Activated CD4-positive, alpha-beta T cell treated with anti-CD3 and anti-CD28 coated beads, Interleukin-2, Interleukin-4, amounts not matched to agents 100 ng/mL and 50 ng/mL, durations not matched to agents 16 hours and 8 hours (primary cell): Measurements from ENCODE around the gene SUSD6.
"Not testable (repeated sequence)": the region's sequence is repeated elsewhere in the genome, so short reads cannot be mapped to it uniquely, and the experiment has no call there.

Source experiments
- DNase-seq: peaks from one replicate; pipeline ENCODE4 v3.0.0-alpha.2; 2020; ENCODE audit warnings: low spot score

Gene SUSD6

GRCh38 chr14:69593018-69593677 lies 18.2 kb upstream of the SUSD6 start:
- DNase-seq: no peak

DNA sequence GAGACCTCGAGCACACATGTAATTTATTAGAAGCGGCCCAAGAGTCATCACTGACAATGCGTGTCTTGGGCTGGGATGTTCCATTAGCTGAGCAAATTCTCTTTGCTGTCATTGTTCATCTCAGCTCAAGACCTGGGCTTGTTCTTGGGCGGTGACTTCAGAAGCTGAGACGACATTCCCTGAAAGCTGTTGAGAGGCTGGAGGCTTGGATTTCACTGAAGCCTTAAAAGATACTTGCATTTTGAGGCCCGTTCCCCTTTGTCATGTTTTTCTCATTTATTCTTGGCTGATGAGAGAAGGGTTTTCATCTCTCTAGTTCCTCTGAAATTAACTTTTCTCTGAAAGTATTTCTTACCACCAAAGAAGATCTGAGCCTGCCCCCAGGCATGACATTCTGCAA lies 16.6 kb upstream of the SUSD6 start:
- no peak for DNase-seq

- DNase-seq: no peak
Observed at GRCh38 chr14:69595336-69595735, 16.1 kb upstream of the SUSD6 start.

DNA sequence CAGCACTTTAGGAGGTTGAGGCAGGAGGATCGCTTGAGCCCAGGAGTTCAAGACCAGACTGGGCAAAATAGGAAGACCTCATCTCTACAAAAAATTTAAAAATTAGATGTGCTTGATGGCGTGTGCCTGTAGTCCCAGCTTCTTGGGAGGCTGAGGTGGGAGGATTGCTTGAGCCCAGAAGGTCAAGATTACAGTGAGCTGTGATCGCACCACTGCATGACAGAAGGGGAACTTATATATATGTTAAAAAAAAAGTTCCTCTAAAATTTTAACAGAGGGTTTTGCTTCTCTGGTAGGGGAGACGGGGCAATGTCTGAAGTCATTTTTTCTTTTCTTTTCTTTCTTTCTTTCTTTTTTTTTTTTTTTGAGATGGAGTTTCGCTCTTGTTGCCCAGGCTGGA lies 12.0 kb upstream of the SUSD6 start:
- DNase-seq: not testable (repeated sequence)

GRCh38 chr14:69600304-69600891 lies 11.0 kb upstream of the SUSD6 start:
- no peak for DNase-seq

DNA sequence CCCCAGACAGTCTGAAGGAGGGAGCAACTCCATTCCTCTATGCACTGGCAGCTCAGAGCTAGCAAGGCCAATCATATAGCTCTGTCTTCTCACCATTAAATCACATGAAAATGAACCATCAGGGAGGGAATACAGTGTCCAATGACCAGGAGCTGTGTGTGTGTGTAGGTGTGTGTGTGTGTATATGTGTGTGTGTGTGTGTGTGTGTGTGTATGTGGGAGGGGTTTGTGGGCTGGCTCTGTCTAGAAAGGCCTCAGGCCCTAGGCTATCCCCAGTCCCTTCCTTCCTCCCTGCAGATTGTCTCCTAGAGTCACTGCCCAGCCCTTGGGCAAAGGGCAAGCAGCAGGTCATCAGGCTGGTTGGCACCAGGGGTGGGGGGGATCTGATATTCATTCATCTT lies 5.7 kb upstream of the SUSD6 start:
- no peak for DNase-seq

- no peak for DNase-seq
Observed at GRCh38 chr14:69606258-69607184, 4.9 kb upstream of the SUSD6 start.

GRCh38 chr14:69610020-69610873 lies 1.1 kb upstream of the SUSD6 start:
- no peak for DNase-seq

DNA sequence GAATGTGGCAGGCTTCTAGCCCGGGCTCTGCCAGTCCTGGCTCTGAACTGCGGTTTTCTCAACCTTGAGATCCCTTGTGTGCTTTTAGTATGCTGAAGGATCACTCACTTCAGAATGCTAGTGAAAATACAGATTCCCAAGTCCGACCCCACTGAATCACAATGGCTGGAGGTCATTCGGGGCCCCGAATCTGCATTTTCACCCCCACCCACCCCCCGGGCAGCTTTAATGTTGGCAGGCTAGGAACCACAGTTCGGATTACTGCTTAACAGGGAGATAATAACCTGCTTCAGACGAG lies 573 bp upstream of the SUSD6 start:
- DNase-seq: no peak

- DNase-seq: peak; percentile 37
Observed at GRCh38 chr14:69612014-69612782, 802 bp downstream of the SUSD6 start.

GRCh38 chr14:69612783-69613130 lies 1.4 kb downstream of the SUSD6 start:
- DNase-seq: no peak

GRCh38 chr14:69613312-69614073 lies 2.1 kb downstream of the SUSD6 start:
- DNase-seq: no peak

DNA sequence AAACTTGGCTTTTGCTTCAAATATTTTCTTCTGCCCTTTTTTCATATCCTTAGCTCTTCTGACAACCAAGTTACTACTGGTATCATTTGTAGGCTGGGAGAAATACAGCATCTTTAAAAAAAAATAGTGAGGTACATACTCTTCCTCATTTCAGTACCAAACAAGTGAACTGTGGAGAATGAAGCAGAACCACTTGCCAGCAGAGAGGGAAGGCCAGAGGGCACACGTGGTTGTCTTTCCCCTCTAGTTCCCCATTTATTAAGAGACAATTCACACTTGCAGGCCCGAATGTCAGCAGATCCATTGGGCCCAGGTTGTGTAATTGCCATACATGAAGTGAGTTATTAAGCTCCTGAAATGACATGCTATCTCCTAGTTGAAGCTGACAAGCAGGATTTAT lies 3.2 kb downstream of the SUSD6 start:
- DNase-seq: no peak

DNA sequence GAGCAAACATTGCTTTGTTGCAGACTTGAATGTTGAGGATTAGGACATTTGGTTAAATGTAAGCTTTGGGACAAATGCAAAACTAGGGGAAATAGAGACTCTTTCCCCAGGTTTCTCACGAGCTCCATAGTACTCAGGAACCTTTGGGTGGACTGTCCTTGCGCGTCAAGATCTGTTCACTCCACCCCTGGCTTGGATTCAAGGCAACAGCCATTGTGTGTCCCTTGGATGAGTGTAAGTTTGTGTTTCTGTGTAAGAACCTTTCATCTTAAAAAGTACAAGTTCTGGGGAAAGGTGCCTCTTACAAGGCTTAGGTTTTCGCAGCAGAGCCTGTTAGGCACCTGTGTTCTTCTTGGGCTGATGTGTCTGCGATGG lies 3.7 kb downstream of the SUSD6 start:
- DNase-seq: no peak

DNA sequence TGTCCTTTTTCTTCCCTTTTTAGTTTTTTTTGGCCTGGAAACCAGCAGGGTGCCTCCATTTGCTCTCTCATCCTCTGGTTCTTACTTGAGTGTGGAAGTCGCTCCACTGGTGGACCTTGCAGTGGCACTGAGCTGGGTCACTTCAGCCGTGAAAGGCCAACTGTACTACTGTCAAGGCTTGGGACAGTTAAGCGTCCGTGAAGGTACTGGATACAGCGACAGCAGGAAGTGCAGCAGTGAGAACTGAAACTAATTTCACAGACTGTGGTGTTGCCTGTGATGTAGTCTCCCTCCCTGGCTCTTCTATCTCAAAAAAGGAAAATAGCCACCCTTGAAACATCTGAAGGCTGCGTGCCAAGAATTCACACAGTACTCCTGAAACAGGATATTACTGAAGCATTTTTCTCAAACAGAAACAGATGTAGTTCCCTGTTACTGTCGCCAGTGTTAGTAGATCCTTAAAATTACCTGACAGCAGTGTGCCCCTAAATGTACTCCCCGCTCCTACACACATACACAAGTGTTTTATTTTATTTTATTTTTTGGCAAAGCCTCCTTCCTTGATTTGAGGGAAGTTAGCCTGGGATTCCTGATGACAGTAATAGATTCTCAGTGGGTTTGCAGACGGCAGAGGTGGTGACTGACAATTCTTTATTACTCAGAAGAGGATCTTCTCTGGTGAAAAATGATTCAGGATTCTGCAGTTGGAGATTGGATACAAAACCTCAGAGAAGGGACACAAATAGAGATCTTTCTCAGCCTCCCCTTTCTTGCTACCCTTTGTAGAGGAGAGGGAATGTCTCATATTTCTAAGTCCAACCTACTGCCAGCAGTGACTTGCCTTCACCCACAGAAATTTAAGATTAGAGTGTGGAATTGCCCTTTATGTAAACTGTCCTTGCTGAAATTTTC lies 4.4 kb downstream of the SUSD6 start:
- peak; percentile 77 for DNase-seq

DNA sequence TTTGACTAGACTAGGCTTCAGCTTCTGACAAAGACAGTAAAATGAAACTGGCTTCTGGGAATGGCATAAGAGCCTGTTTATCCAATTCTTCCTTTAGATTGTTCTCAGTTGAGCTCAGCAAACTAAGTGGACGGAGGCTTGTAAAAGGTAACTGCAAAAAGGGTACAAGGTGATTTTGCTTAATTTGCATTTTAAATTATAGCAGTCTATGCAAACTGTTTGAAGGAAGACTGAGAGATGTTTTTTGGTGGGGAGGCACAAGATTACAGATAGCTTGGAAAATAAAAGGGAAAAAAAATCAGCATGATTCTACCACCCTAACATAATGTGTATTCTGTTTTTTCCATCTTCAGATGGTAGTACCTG lies 5.0 kb downstream of the SUSD6 start:
- no peak for DNase-seq

GRCh38 chr14:69617796-69618195 lies 6.4 kb downstream of the SUSD6 start:
- DNase-seq: no peak

DNA sequence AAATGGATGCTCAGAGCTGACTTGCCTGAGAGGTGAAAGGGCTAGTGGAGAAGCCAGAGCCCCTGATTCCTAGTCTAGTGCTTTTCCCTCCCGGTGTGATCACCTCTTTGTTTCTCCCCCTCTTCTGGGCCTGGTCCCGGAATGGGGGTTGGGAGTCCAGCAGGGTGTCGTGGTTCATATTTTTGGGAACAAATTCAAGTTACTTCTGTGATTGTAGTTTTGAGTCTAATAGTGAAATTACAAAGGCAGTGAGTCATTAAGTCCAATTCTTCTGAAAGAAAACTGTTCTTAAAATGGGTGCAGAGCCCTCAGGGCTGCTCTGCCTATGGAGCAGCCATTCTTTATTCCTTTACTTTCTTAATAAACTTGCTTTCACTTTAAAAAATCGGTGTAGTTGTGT lies 7.6 kb downstream of the SUSD6 start:
- DNase-seq: no peak

DNA sequence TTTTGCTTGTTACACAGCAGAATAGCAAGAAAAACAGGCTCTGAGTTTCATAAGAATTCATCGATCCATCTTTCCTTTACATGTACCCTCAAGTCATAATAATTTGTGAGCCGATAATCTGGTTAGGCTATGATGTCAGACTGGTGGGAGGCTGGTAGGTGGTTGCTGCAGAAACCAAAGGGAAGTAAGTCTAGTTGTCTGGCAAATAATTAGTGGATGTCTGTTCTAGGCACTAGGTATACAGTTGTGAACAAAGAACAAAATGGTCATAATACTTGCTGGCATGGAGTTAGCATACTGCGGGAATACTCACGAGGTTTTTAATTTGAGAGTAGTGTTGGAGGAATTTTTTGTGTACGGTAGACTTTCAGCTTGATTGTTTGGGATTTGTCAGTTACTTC lies 8.8 kb downstream of the SUSD6 start:
- DNase-seq: no peak

GRCh38 chr14:69620981-69621380 lies 9.6 kb downstream of the SUSD6 start:
- no peak for DNase-seq
